ENCODE results near the gene ZSCAN31. TPM values are rescaled to one million over a fixed set of nuclear protein-coding genes. Genes with fewer than 3 reads are reported as not detected.

The ZSCAN31 gene
- total RNA-seq, 3 donors from 2014 or later (not counting 1 experiment from before 2014, with no cell fraction given): 0.65 to 2.2 (median 0.72) TPM

GRCh38 chr6:28380381-28380780 is 44.4 kb upstream of the ZSCAN31 start:
- no peak overlapping the region for H3K27ac ChIP-seq (ENCODE audit: low read length)
- H3K9me3 ChIP-seq (ENCODE audit: control insufficient read depth, insufficient read depth, low read length): no peaks in the 10 kb centered on the region
- no peaks in the 10 kb centered on the region for H3K27me3 ChIP-seq (ENCODE audit: control insufficient read depth, insufficient read depth, low read length)
- Mint-ChIP-seq H3K9me3 (no peaks in the 10 kb centered on the region), H3K27ac (no peak overlapping the region), H3K36me3 (peaks cover 26% of the 10 kb centered on the region), H3K4me3 (no peak overlapping the region), H3K27me3 (ENCODE audit: low read depth in 2 of 2) (no peaks in the 10 kb centered on the region), H3K4me1 (peaks cover 19 to 39% of the 10 kb centered on the region in 2 donors)
- DNase-seq: no peak
- H3K36me3 ChIP-seq (ENCODE audit: control insufficient read depth, insufficient read depth, low read length): peaks cover 20% of the 10 kb centered on the region
- intact Hi-C loops (cut with micrococcal nuclease): no loop called here
- TF ChIP-seq, protein P1, sequence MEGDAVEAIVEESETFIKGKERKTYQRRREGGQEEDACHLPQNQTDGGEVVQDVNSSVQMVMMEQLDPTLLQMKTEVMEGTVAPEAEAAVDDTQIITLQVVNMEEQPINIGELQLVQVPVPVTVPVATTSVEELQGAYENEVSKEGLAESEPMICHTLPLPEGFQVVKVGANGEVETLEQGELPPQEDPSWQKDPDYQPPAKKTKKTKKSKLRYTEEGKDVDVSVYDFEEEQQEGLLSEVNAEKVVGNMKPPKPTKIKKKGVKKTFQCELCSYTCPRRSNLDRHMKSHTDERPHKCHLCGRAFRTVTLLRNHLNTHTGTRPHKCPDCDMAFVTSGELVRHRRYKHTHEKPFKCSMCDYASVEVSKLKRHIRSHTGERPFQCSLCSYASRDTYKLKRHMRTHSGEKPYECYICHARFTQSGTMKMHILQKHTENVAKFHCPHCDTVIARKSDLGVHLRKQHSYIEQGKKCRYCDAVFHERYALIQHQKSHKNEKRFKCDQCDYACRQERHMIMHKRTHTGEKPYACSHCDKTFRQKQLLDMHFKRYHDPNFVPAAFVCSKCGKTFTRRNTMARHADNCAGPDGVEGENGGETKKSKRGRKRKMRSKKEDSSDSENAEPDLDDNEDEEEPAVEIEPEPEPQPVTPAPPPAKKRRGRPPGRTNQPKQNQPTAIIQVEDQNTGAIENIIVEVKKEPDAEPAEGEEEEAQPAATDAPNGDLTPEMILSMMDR (IDR thresholded peaks at IDR 0.05): no peak
- WGBS (ENCODE audit: insufficient coverage): 100% methylated on average over 2 of the region's 2 CpGs
- H3K4me3 ChIP-seq (ENCODE audit: low read length): no peak overlapping the region
- H3K4me1 ChIP-seq (ENCODE audit: control insufficient read depth, insufficient read depth, low read length): peaks cover 7% of the 10 kb centered on the region
- no peak for ATAC-seq

GRCh38 chr6:28378644-28379043 is 42.7 kb upstream of the ZSCAN31 start:
- Histone ChIP-seq H3K4me3 (ENCODE audit: low read length) (no peak overlapping the region), H3K4me1 (ENCODE audit: control insufficient read depth, insufficient read depth, low read length) (peaks cover 7% of the 10 kb centered on the region), H3K27ac (ENCODE audit: low read length) (no peak overlapping the region), H3K27me3 (ENCODE audit: control insufficient read depth, insufficient read depth, low read length) (no peaks in the 10 kb centered on the region), H3K36me3 (ENCODE audit: control insufficient read depth, insufficient read depth, low read length) (peaks cover 20% of the 10 kb centered on the region), H3K9me3 (ENCODE audit: control insufficient read depth, insufficient read depth, low read length) (no peaks in the 10 kb centered on the region)
- Mint-ChIP-seq H3K27ac (no peak overlapping the region), H3K4me3 (no peak overlapping the region), H3K27me3 (ENCODE audit: low read depth in 2 of 2) (no peaks in the 10 kb centered on the region), H3K4me1 (peaks cover 15 to 22% of the 10 kb centered on the region in 2 donors), H3K36me3 (peaks cover 26% of the 10 kb centered on the region), H3K9me3 (no peaks in the 10 kb centered on the region)
- DNase-seq (no peak), ATAC-seq (no peak)
- intact Hi-C loops (cut with micrococcal nuclease): no loop called here
- TF ChIP-seq, protein P1 (IDR thresholded peaks at IDR 0.05): no peak

GRCh38 chr6:28377879-28378278 is 41.9 kb upstream of the ZSCAN31 start:
- Mint-ChIP-seq H3K9me3 (no peaks in the 10 kb centered on the region), H3K36me3 (peaks cover 26% of the 10 kb centered on the region), H3K27me3 (ENCODE audit: low read depth in 2 of 2) (no peaks in the 10 kb centered on the region), H3K4me1 (peaks cover 10 to 14% of the 10 kb centered on the region in 2 donors), H3K27ac (no peak overlapping the region), H3K4me3 (no peak overlapping the region)
- DNase-seq: no peak
- H3K9me3 ChIP-seq (ENCODE audit: control insufficient read depth, insufficient read depth, low read length): no peaks in the 10 kb centered on the region
- H3K4me3 ChIP-seq (ENCODE audit: low read length): no peak overlapping the region
- H3K4me1 ChIP-seq (ENCODE audit: control insufficient read depth, insufficient read depth, low read length): no peaks in the 10 kb centered on the region
- no peak overlapping the region for H3K27ac ChIP-seq (ENCODE audit: low read length)
- WGBS (ENCODE audit: insufficient coverage): 100% methylated on average over 1 of the region's 1 CpG
- intact Hi-C loops (cut with micrococcal nuclease): no loop called here
- no peak for ATAC-seq
- TF ChIP-seq, protein P1 (IDR thresholded peaks at IDR 0.05): no peak
- H3K27me3 ChIP-seq (ENCODE audit: control insufficient read depth, insufficient read depth, low read length): no peaks in the 10 kb centered on the region
- H3K36me3 ChIP-seq (ENCODE audit: control insufficient read depth, insufficient read depth, low read length): peaks cover 20% of the 10 kb centered on the region

DNA sequence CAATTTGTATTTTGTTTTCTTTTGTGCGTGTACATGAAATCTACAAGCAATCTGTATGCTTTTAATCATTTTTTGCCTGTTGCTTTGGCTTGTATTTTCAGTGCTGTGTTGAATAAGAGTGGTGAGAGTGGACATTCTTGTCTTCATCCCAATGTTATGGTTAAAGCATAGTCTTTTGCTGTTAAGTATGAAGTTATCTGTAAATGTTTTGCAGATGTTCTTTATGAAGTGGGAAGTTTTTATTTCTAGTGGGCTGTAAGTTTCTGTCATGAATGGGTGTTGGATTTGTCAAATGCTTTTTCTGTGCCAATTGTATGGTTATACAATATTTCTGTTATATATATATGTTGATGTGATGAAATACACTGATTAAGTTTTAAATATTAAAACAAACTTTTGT is 38.0 kb upstream of the ZSCAN31 start:
- no peak overlapping the region for H3K4me3 Mint-ChIP-seq
- ATAC-seq (no peak), DNase-seq (no peak)
- H3K27me3 Mint-ChIP-seq (ENCODE audit: low read depth in 2 of 2): no peaks in the 10 kb centered on the region
- H3K9me3 Mint-ChIP-seq: no peaks in the 10 kb centered on the region
- H3K4me1 Mint-ChIP-seq: no peaks in the 10 kb centered on the region
- Histone ChIP-seq H3K4me1 (ENCODE audit: control insufficient read depth, insufficient read depth, low read length) (no peaks in the 10 kb centered on the region), H3K27ac (ENCODE audit: low read length) (no peak overlapping the region), H3K9me3 (ENCODE audit: control insufficient read depth, insufficient read depth, low read length) (no peaks in the 10 kb centered on the region), H3K36me3 (ENCODE audit: control insufficient read depth, insufficient read depth, low read length) (peaks cover 2% of the 10 kb centered on the region), H3K4me3 (ENCODE audit: low read length) (no peak overlapping the region), H3K27me3 (ENCODE audit: control insufficient read depth, insufficient read depth, low read length) (no peaks in the 10 kb centered on the region)
- 100% methylated on average over 1 of the region's 1 CpG for WGBS (ENCODE audit: insufficient coverage)
- TF ChIP-seq, protein P1 (IDR thresholded peaks at IDR 0.05): no peak
- no peaks in the 10 kb centered on the region for H3K36me3 Mint-ChIP-seq
- intact Hi-C loops (cut with micrococcal nuclease): no loop called here
- no peak overlapping the region for H3K27ac Mint-ChIP-seq
